Fibroblast of mammary gland (primary cell): ENCODE data around the gene HINT3.
"Not testable (repeated sequence)": the region's sequence is repeated elsewhere in the genome, so short reads cannot be mapped to it uniquely, and the experiment has no call there.

ENCODE experiments used
- DNase-seq: peaks from one replicate; pipeline ENCODE4 v3.0.0-alpha.2; 2010; ENCODE audit warnings: low read depth
- H3K4me3 ChIP-seq: 2 replicates; pipeline ENCODE4 v1.5.1; 2011; ENCODE audit warnings: low read depth, mild to moderate bottlenecking, low read length, moderate library complexity; ENCODE audit not compliant: control insufficient read depth
- TF ChIP-seq, protein P1 (sequence below): conservative IDR thresholded peaks from 2 replicates; pipeline ENCODE4 v1.5.1; 2011; ENCODE audit warnings: low read depth, low read length, inconsistent platforms; ENCODE audit not compliant: control insufficient read depth, insufficient read depth

The HINT3 gene

DNA sequence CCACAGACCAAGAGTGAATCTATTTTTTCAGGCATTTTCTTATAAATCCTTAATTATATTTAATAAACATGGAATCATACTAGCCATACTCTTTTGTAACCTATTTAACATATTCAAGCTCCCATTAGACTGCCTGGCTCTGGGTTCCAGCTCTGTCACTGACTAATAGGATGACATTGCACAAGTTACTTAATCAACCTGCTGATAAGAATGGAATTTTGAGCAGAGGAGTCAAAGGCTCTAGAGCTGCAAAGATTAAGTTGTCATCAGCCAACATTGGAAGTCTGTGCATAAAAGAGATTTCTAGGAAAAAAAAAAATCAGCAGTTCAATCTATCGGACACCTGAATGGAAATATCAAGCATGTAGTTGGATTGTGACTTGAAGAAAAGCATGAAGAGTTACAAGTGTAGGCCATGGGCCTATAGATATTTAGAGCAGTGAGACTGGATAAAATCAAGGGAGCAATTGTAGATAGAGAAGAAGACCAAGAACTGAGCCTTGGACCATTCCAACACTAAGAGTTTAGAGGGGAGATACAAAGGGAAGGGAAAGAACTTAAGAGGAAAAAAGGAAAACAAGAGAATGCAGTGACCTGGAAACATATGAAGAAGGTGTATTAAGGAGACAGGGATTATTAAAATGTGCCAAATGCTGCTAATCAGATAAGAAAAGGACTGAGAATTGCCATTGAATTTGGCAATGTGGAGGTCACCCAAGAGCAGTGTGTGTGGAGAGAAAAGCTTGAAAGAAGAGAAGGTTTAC is 11.0 kb upstream of the HINT3 start:
- no peak for DNase-seq
- no peak overlapping the region for H3K4me3 ChIP-seq
- TF ChIP-seq, protein P1, sequence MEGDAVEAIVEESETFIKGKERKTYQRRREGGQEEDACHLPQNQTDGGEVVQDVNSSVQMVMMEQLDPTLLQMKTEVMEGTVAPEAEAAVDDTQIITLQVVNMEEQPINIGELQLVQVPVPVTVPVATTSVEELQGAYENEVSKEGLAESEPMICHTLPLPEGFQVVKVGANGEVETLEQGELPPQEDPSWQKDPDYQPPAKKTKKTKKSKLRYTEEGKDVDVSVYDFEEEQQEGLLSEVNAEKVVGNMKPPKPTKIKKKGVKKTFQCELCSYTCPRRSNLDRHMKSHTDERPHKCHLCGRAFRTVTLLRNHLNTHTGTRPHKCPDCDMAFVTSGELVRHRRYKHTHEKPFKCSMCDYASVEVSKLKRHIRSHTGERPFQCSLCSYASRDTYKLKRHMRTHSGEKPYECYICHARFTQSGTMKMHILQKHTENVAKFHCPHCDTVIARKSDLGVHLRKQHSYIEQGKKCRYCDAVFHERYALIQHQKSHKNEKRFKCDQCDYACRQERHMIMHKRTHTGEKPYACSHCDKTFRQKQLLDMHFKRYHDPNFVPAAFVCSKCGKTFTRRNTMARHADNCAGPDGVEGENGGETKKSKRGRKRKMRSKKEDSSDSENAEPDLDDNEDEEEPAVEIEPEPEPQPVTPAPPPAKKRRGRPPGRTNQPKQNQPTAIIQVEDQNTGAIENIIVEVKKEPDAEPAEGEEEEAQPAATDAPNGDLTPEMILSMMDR, result no peak

DNA sequence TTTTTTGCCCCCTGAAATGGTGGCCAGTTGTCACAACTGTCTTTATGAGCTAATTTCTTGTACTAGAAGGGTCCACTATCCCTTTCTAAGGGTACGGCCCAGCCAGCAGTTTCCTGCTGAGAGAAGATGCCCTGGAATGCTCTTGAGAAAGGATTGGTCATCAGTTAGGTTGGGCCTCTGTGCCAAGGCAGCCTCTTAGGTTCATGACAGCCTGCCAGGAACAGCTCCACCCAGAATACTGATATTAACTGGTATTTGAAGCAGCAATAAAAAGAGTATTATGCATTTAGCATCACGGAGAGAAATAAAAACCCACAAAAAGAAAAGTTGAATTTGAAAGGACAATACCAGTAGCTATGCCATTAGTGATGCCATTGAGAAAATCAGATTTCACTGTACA is 9.0 kb upstream of the HINT3 start:
- TF ChIP-seq, protein P1, result no peak
- DNase-seq, result peak; percentile 51
- H3K4me3 ChIP-seq, result no peak overlapping the region

DNA sequence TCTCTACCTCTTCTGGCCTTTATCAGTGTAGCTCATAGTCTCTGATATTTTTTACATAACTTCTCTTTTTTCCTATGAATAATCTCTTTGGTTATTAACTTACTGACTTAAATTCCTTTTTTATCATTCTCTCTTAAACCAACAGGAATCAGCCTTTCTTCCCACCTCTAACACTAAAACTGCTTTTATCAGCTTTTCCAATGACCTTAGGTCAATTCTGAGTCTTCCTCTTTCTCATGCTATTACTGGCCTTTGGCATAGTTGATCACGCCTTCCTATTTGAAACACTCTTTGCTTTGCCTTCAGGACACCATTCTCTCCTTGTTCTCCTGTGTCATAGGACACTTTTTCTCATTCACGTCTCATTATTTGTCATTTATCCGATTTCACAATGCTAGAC is 8.1 kb upstream of the HINT3 start:
- TF ChIP-seq, protein P1, result no peak
- H3K4me3 ChIP-seq, result no peak overlapping the region
- no peak for DNase-seq

DNA sequence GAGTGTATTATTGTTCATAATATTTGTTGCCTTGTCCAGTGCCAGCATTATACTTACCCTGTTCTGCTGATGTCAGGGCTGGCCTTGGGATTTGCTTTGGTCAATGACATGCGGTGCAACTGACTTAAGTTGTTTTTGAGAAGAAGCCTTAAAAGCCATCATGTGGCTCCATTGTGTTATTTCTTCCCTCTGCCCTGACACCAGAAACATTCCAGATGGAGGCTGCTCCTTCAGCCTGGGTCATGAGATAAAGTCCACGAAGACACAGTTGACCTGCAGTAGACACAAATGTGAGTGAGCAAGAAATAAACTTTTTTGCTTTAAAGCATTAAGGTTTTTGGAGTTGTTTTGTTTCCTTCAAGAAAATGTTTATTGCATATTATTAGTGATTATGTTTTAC is 7.5 kb upstream of the HINT3 start:
- DNase-seq, result no peak
- H3K4me3 ChIP-seq, result no peak overlapping the region
- TF ChIP-seq, protein P1, result no peak

DNA sequence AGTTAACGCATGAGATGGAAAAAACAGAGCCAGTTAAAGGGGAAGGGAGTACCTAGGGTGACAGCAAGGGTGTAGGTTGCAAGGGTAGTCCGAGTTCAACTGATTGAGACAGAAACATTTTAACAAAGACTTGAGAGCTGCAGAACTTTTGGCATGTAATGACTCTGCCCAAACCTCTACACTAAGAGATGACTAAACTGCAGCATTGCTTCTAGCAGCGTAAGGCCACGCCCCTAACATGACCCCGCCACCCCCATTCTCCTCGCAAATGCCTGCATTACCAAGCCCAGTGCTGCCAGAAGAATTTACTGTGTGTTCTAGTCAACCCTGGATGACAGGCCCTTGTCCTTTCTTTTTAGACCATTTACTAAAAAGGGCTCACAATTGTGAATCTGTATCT is 6.3 kb upstream of the HINT3 start:
- TF ChIP-seq, protein P1, result no peak
- DNase-seq, result peak; percentile 70
- H3K4me3 ChIP-seq, result no peak overlapping the region

DNA sequence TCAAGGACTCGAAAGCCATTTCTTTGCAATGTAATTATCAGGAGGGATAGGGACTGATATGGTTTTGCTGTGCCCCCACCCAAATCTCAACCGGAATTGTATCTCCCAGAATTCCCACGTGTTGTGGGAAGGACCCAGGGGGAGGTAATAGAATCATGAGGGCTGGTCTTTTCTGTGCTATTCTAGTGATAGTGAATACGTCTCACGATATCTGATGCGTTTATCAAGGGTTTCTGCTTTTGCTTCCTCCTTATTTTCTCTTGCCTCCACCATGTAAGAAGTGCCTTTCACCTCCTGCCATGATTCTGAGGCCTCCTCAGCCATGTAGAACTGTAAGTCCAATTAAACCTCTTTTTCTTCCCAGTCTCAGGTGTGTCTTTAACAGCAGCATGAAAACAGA is 5.9 kb upstream of the HINT3 start:
- not testable (repeated sequence) for H3K4me3 ChIP-seq, DNase-seq

DNA sequence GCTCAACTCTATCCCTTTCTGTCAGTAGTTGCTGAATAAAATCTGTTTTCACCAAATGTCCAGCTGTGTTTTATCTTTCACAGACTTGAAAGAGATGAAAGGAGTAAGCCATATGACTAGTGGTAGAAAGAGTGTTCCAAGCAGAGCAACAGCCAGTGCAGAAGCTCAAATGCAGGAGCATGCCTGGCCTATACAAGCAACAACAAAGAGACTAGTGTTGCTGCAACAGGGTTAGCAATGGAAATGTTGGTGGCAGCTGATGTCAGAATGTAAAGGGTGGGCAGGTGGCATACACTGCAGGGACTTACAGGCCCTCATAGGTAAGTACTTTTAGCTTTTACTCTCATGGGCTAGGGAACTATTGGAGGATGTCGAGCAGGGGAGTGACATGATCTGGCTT is 5.2 kb upstream of the HINT3 start:
- DNase-seq, result no peak
- TF ChIP-seq, protein P1, result no peak
- no peak overlapping the region for H3K4me3 ChIP-seq
